Right kidney (tissue), 1 donor: Measurements from ENCODE around the gene SLC49A3.
"Not testable (repeated sequence)": the region's sequence is repeated elsewhere in the genome, so short reads cannot be mapped to it uniquely, and the experiment has no call there.

Experiments used
- DNase-seq: peaks from one replicate; pipeline ENCODE4 v3.0.0-alpha.2; 2016

Gene SLC49A3

GRCh38 chr4:681736-682451, 7.1 kb downstream of the SLC49A3 start:
- no peak for DNase-seq

- DNase-seq, result no peak
These were observed 7.9 kb downstream of the SLC49A3 start for GRCh38 chr4:680928-681645.

GRCh38 chr4:680551-680927, 8.4 kb downstream of the SLC49A3 start:
- DNase-seq, result no peak

GRCh38 chr4:680091-680490, 8.9 kb downstream of the SLC49A3 start:
- DNase-seq, result no peak

GRCh38 chr4:679629-680028, 9.3 kb downstream of the SLC49A3 start:
- no peak for DNase-seq

GRCh38 chr4:679104-679481, 9.9 kb downstream of the SLC49A3 start:
- DNase-seq, result no peak

GRCh38 chr4:678331-679103, 10.4 kb downstream of the SLC49A3 start:
- no peak for DNase-seq

- DNase-seq, result no peak
These were observed 11.3 kb downstream of the SLC49A3 start for GRCh38 chr4:677431-678293.

GRCh38 chr4:676871-677235, 12.1 kb downstream of the SLC49A3 start:
- no peak for DNase-seq

GRCh38 chr4:675980-676870, 12.7 kb downstream of the SLC49A3 start:
- no peak for DNase-seq

- no peak for DNase-seq
These were observed 13.7 kb downstream of the SLC49A3 start for GRCh38 chr4:675036-675882.

- DNase-seq, result peak; percentile 100
These were observed 14.5 kb downstream of the SLC49A3 start, which contains the start of the genes ATP5ME and MYL5 for GRCh38 chr4:674172-675035. TSS of gene ATP5ME (minus strand) at chr4:674276. CDS start at chr4:674247, 29 bp downstream. TSS of gene MYL5 (plus strand) at chr4:674542. CDS start at chr4:678027, 3,485 bp downstream.

GRCh38 chr4:673349-674091, 15.4 kb downstream of the SLC49A3 start:
- peak; percentile 22 for DNase-seq

- DNase-seq, result no peak
These were observed 17.2 kb downstream of the SLC49A3 start for GRCh38 chr4:671769-672168.

GRCh38 chr4:669806-670559, 19.0 kb downstream of the SLC49A3 start:
- DNase-seq, result not testable (repeated sequence)

- DNase-seq, result not testable (repeated sequence)
These were observed 20.7 kb downstream of the SLC49A3 start for GRCh38 chr4:668219-668618.

- no peak for DNase-seq
These were observed 21.4 kb downstream of the SLC49A3 start for GRCh38 chr4:667545-667925.
